NCI-H526 (cell line): ENCODE results near the gene LCE4A.
"Not testable (repeated sequence)": the region's sequence is repeated elsewhere in the genome, so short reads cannot be mapped to it uniquely, and the experiment has no call there.

ENCODE experiments used
- DNase-seq, 2 experiments: peaks; one replicate each; lab custom pipeline; 2025; lab: John Stamatoyannopoulos, UW

Gene LCE4A, protein sequence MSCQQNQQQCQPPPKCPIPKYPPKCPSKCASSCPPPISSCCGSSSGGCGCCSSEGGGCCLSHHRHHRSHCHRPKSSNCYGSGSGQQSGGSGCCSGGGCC

DNA sequence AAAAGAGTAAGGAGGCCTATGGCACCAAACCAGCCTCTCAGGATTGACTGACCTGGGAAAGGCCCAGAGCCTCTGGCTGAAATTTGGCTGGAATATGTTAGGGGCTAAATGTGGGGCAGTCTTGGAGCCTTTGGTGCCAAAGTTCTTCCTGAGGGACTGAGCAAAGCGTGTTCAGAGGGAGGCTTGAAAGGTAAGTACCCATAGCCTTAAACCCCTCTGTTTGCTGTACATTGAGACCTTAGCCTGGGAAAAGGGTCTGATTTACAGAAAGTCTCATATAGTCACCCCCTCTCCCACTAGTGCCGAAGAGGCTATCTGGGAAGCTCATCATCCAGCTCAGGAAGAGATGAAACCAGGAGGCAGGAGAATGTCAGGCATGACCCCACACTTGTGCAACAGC lies at the start of gene LCE4A:
LCE4A (plus strand) TSS at position 301 of the 400 bp plus-strand sequence. CDS start 916 bp downstream, outside the sequence.
- no peak for DNase-seq

DNA sequence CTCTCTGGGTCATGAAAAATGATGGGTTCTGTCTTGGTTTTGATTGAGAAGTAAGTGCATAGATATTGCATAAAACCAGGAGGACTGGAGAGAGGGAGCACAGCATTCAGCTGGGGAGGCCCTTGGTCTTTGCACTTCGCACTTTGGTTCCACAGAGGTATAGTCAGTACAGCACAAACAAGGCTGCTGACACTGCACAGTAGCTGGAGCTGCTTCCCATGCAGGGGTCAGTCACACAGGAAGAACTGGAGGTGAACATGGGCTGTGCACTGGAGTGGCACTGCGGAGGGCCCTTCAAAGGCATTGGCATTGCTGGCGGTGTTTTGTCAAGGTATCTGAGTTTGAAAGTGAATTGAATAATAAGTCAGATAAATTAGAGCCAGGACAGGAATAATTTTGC lies 49.3 kb upstream of the LCE4A start:
- no peak for DNase-seq

DNA sequence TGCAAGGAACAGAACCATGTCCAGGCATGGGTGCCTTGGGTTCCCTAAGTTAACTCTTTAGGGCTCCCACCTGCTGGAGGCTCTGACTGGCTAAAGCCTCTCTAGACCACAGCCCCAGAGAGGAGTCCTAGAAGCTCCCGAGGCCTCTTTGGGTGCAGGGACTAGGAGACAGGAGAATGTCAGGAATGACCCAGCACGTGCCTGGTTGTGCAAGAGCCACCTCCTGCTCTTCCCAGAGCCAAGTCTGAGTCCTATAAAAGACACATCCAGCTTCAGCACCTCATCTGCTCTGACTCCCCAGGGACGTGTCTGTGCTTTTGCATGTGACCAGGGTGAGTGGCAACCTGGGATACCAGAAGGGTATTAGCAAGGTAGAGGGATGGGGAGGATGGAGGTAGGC lies 44.9 kb upstream of the LCE4A start, which contains the start of gene LCE2D:
LCE2D (plus strand) TSS at position 283 of the 400 bp plus-strand sequence. CDS start 726 bp downstream, outside the sequence.
- DNase-seq = no peak

DNA sequence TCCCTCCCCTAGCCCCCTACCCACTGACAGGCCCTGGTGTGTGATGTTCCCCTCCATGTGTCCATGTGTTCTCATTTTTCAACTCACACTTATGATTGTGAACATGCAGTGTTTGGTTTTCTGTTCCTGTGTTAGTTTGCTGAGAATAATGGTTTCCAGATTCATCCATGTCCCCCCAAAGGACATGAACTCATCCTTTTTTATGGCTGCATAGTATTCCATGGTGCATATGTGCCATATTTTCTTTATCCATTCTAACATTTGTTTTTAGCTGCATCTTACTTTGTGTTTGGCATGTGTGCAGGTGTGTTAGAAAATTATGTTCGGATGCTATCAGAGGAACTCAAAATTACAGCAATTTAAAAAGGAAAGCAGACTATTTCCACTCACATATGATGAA lies 41.8 kb upstream of the LCE4A start:
- DNase-seq = not testable (repeated sequence)

DNA sequence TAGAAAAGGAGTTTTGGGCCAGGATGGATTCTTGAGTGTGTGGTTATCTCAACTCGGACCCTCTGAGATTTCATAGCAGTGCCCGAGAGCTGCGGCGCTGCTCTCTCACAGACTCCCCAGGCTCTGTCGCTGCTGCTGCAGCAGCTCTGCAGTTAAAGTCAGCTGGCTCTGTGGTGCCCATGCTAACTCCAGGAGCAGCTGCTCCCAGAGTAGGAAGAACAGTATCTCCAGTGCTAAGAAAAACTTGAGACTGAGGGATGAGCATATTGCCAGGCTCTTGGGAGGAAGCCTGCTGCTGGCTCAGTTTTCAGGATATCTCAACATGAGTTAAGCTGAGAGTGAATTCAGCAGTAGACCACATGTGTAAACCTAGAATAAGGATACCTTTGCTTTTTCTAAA lies 40.3 kb upstream of the LCE4A start:
- no peak for DNase-seq

DNA sequence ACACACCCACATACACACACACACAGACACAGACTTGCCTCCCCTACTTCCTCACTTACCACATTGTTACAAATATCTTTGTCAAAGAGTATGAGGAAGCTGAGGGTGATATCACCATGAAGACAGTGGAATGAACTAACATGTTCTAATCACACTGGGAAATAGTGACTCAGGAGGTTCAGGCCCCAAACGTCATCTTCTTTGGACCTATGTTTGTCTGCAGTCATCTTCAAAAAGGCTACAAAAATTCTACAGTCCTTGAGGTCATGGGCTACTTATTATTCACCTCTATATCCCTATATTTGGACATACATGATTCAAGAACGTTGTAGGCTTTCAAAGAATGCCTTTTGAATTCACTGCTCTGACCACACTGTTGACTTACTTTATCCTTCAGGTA lies 34.9 kb upstream of the LCE4A start:
- DNase-seq = no peak

DNA sequence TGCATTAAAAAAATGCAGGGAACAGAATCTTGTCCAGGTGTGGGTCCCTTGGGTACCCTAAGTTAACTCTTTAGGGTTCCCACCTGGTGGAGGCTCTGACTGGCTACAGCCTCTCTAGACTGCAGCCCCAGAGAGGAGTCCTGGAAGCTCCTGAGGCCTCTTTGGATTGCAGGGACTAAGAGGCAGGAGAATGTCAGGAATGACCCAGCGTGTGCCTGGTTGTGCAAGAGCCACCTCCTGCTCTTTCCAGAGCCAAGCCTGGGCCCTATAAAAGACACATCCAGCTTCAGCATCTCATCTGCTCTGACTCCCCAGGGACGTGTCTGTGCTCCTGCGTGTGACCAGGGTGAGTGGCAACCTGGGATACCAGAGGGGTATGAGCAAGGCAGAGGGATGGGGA lies 33.0 kb upstream of the LCE4A start, which contains the start of gene LCE2C:
LCE2C (plus strand) TSS at position 297 of the 400 bp plus-strand sequence. CDS start 737 bp downstream, outside the sequence.
- DNase-seq = not testable (repeated sequence)

DNA sequence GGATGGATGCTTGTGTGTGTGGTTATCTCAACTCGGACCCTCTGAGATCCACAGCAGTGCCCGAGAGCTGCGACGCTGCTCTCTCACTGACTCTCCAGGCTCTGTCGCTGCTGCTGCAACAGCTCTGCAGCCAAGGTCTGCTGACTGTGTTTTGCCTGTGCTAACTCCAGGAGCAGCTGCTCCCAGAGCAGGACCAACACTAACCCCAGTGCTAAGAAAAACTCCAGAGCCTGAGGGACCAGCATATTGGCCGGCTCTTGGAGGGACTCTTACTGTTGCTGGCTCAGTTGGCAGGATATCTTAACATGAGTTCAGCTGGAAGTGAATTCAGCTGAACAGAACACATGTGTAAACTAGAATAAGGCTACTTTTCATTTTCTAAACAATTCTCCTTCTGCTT lies 28.5 kb upstream of the LCE4A start:
- DNase-seq = no peak

DNA sequence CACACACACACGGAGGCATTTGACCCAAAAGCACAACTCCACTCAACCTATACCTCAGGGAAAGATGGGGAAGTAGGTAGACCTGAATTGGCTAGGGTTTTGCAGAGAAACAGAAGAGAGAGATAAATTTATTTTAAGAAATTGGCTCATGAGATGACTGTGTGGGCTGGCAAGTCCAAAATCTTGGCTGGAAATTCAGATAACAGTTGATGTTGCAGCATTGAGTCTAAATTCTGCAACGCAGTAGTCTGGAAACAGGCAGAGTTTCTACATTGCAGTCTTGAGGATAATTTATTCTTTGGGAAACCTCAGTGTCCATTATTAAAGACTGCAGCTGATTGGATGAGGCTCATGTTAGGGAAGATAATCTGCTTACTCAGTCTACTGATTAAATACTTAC lies 26.3 kb upstream of the LCE4A start:
- DNase-seq = no peak

DNA sequence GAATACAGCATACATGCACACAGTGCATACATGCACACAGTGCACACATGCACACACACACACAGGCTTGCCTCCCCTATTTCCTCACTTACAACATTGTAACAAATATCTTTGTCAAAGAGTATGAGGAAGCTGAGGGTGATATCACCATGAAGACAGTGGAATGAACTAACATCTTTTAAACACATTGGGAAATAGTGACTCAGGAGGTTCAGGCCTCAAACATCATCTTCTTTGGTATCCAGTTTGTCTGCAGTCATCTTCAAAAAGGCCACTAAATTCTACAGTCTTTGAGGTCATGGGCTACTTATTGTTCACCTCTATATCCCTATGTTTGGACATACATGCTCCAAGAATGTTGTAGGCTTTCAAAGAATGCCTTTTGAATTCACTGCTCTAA lies 24.1 kb upstream of the LCE4A start:
- no peak for DNase-seq

DNA sequence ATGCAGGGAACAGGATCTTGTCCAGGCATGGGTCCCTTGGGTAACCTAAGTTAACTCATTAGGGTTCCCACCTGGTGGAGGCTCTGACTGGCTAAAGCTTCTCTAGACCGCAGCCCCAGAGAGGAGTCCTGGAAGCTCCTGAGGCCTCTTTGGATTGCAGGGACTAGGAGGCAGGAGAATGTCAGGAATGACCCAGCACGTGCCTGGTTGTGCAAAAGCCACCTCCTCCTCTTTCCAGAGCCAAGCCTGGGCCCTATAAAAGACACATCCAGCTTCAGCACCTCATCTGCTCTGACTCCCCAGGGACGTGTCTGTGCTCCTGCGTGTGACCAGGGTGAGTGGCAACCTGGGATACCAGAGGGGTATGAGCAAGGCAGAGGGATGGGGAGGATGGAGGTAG lies 22.1 kb upstream of the LCE4A start, which contains the start of gene LCE2B:
LCE2B (plus strand) TSS at position 301 of the 400 bp plus-strand sequence. CDS start 721 bp downstream, outside the sequence.
- DNase-seq = not testable (repeated sequence)

DNA sequence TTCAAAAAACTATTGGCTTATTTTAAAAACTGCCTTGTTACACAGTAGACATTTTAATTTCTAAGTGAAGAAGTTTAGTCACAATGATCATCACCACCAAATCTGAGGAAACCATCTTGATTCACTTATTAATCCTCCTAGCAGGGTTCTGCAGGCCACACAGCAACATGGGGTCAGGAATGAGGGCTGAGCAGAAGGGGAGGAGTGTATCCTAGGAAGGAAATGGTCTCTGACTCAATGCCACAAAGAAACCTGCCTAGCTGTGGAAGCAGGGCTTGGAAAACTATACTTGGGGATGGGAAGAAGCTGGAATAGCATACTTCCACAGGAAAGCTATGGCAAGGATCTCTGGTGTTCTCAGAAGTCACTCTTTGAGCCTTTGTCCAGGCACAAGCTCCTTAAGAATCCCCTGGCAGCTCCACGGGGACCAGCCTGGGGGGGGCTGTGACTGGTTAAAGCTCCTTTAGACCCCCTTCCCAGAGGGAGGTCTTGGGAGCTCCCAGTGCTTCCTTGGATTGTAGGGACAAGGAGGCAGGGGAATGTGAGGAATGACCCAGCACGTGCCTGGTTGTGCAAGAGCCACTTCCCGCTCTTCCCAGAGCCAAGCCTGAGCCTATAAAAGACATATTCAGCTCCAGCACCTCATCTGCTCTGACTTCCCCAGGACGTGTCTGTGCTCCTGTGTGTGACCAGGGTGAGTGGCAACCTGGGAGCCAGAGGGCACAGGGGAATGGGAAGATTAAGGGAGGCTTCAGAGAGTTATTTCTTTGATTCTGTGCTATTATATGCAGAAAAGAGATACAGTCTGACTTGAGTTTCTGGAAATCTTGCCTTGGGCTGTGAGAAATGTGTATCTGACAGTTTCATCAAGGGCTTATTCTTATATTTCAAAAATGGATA lies 10.0 kb upstream of the LCE4A start, which contains the start of gene LCE2A:
LCE2A (plus strand) TSS at position 645 of the 900 bp plus-strand sequence. CDS start 557 bp downstream, outside the sequence.
- DNase-seq = no peak

DNA sequence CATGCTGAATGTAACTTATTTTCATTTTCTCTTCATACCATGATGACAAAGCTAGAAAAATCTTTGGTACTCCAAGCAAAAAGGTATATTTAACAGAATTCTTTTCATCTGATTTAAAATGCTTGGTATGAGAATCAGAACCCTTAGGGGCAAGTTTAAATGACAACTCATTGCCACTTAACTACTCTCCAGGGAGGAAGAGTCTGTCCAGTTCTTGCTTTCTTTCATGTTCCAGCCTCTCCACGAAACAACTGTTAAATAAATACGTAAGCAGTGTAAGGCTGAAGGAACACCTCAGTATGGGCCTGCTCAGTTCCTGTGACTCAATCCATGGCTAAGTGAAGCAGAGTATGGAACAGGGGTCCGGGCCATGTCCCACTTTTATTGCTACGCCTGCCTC lies 8.2 kb upstream of the LCE4A start:
- no peak for DNase-seq

DNA sequence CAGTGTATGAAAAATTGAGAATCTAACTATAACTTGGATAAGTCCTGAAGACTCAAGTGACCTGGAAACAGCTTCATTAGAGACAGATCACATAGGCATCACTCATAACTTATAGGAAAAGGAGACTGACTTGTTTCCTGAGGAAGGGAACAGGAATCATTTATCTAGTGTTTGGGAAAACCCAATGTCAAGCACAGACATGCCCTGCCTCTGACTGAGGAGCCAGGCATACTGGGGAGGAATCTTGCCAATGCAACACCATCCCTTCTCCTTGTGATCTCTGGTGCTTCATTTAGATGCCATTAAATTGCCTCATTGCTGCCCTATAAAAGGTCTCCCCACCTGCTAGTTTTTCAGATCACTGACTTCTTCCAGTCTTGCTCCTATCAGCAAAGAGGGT lies 10.3 kb downstream of the LCE4A start:
- DNase-seq = no peak

DNA sequence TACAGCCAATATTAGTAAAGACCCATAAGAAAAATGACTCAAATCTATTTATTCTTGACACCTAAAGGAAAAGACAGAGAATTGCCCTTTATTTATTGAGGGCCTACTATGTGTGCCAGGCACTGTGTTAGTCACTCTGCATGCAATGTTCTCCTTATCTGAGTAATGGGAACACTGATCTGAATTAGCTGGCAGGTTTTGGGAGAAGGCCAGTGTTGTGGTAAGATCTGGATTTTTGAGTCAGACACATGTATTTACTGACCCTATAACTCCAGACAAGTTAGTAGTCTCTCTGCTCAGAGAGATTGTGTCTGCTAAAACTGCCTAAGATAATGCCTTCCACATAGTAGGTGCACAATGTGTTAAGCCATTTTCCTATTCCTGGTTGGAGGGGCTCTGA lies 17.3 kb downstream of the LCE4A start:
- no peak for DNase-seq

DNA sequence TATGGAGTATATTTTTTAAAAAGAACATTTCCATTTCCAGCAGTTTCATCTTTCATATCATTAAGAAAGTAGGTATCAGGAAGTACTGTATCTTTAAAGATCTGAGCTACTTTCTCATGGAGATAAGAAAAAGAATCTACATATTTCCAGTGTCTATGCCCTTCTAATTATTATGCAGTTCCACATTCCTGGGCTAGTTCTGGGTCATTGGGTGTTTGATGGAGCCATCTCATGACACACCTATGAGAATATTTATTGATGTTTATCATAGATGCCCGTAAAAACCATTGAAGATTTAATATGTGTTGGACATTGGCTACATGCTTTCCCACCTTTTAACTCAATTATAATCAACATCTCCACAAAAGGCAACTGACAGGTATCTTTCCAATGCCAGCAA lies 21.0 kb downstream of the LCE4A start:
- DNase-seq = no peak

DNA sequence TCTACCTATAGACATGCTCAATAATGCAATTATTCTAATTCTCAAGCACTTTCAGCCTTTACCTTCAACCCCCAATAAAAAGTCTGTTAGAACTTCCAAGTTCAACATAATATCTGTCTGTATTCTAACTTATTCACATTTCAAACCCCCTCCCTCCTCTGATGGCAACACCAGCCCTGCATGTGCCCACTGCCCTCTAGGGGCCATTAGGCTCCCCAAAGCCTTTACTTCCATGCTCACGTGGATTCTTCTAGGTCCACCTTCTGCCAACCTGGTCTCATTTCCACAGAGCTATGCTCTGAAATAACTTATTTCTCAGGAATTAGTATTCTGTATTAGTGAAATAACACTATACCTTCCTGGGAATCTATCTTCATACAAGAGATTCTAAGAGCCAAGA lies 27.7 kb downstream of the LCE4A start:
- DNase-seq = no peak

DNA sequence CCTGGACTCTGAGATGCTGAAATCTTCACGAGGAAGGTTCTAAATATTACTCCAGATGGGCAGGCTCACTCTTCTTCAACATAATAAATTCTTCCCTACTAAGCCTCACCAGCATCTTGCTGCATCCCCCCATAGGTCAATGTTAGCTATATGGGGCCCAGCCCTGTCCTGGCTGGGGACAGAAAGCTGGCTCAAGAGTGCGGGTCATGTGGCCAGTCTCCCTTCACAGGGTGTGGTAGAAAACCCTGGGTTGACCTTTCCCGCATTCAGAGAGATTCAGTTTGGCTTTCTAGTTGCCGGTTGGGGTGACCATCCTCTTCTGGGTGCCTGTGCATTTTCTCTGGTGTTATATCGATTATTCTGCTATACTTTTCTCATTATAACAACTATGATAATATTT lies 30.0 kb downstream of the LCE4A start:
- DNase-seq = no peak

DNA sequence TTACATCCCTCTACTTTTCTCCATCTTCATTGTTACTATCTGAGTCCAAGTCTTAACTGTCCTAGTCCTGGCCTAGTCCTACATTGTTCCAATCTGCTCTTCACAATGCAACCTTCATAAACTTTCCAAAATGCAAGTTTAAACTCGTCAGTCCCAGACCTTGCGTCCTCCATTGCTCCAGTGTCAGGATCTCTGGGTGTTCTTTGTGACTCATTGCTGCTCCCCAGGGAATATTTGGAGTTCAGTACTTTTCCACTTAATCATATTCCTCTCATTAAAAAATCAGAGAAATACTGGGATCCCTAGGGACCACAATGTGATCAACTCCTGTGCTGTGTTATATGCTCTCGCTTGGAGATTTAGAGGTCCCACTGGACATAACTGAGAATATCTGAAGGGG lies 31.9 kb downstream of the LCE4A start:
- no peak for DNase-seq

DNA sequence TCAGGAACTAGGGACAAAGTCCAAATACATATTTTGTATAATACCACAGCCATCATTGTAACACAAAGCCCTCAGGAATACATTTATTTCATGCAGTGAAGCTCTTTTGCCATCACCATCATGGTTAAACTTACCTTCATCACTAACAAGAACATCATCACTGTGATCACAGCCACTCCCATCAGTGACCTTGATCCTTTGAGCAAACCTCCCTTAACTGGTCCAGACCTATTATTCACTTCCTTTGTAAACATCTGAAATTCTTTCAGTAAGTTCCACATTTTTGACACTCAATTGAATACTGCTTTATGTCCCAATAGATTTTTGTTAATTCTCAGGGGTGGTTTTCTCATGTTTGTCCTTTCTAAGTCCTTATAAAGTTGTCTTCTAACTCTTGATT lies 33.7 kb downstream of the LCE4A start:
- no peak for DNase-seq

DNA sequence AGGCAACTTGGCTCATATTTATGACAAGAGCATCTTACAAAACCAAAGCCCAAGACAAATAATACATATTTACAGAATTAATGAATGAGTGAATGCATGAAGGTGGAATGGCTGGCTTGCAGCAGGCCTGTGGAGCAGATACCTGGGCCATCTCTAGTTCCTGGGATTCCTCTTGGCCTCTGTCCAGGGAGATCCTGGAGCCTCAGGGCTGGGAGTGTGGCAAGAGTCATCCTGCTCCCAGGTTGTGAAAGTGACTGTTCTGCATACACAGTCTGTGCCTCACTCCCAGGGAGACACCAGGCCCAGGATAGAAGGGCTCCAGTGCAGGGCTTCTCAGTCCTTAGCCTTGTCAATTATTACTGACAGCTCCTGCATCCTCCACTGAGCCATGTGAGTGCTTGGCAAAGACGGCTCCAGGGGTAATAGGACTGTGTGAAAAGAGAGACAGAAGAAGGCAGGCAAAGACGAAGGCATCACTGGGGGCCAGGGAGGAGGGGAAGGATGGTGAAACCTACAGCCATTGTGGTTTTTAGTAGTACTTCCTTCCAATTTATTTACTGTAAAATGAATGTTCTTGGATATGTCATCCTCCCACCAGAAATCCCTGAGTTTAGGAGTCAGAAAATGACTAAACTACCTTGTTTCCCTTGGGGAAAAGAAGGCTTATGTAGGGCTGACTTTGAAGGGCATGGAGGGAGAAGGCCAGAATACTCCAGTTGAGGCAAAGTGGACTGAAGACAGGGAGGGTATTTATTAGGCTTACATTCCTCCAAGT lies 35.6 kb downstream of the LCE4A start:
- DNase-seq = no peak

DNA sequence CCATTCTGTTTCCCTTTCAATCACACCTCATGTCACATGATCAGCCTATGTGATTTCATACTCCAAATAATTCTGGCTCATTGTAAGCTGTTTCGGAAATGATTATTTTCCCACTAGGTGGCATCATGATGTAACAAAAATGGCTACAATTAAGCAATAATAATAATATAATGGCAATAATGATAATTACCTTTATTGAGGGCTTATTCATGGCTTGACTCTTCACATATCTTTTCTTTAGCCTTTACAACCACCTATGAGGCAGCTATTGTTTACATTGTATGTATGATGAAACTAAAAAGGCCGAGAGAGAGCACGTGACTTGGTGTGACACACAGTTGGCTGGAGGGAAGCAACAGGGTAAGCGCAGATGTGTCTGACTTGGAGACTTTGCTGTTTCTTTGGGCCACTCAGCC lies 37.3 kb downstream of the LCE4A start:
- no peak for DNase-seq
